Transverse colon (tissue), 4 donors: ENCODE results near the gene ACVR1C. TPM values are rescaled to one million over a fixed set of nuclear protein-coding genes. Genes with fewer than 3 reads are reported as not detected.
A peak's percentile ranks its signal among the peaks of the same experiment; 100 is the strongest.
"Not testable (repeated sequence)": the region's sequence is repeated elsewhere in the genome, so short reads cannot be mapped to it uniquely, and the experiment has no call there.

Source experiments
- DNase-seq: peaks from one replicate; pipeline ENCODE4 v3.0.0-alpha.2; 2019
- H3K27ac ChIP-seq, 4 donors: fragments of 200-600 bp; sonication (generic); 2 replicates each; pipeline ENCODE4 v1.5.1; 2016 to 2018; ENCODE audit warnings: inconsistent platforms in 4 of 4
- H3K27me3 ChIP-seq: fragments of 200-600 bp; sonication (generic); 2 replicates; pipeline ENCODE4 v1.5.1; 2017; ENCODE audit warnings: inconsistent platforms
- H3K36me3 ChIP-seq, 4 donors: fragments of 200-600 bp; sonication (generic); 2 replicates each; pipeline ENCODE4 v1.5.1; 2017 to 2019; ENCODE audit warnings: inconsistent platforms in 4 of 4
- H3K4me1 ChIP-seq, 4 donors: fragments of 200-600 bp; sonication (generic); 2 replicates each; pipeline ENCODE4 v1.5.1; 2017 to 2020; ENCODE audit warnings: inconsistent platforms in 4 of 4
- H3K4me3 ChIP-seq, 4 donors: fragments of 200-600 bp; sonication (generic); 1 replicate in 1 of 4; 2 replicates in 3 of 4; pipeline versions ENCODE4 v1.5.1 to v1.6.1; 2017 to 2019; ENCODE audit warnings: inconsistent platforms in 4 of 4
- H3K9me3 ChIP-seq, 2 donors: fragments of 200-600 bp; sonication (generic); 2 replicates each; pipeline ENCODE4 v1.5.1; 2017 to 2019; ENCODE audit warnings: inconsistent platforms in 2 of 2
- CTCF ChIP-seq, 5 experiments: fragments of 200-600 bp in 3 of 5; fragments of 450-650 bp in 2 of 5; sonication (generic) in 3 of 5; IDR thresholded peaks; 1 replicate in 2 of 5; 2 replicates in 3 of 5; pipeline ENCODE4 v1.5.1; 2016 to 2017; ENCODE audit warnings: antibody characterized with exemption in 5 of 5, inconsistent platforms in 3 of 5, mild to moderate bottlenecking in 2 of 5, moderate library complexity in 1 of 5
- EP300 ChIP-seq: sonication (generic); formaldehyde crosslinking; IDR thresholded peaks from one replicate; pipeline ENCODE4 v1.6.1; 2017; ENCODE audit warnings: antibody characterized with exemption, low read depth
- POLR2A ChIP-seq: fragments of 450-650 bp; IDR thresholded peaks from one replicate; pipeline ENCODE4 v1.6.1; 2016; ENCODE audit warnings: antibody characterized with exemption, mild to moderate bottlenecking, moderate library complexity
- POLR2AphosphoS5 ChIP-seq, 3 donors: sonication (generic); formaldehyde crosslinking; IDR thresholded peaks; one replicate each; pipeline ENCODE4 v1.6.1; 2016; ENCODE audit warnings: antibody characterized with exemption in 3 of 3
- WGBS, 2 donors: methylation state at CpG; one replicate each; pipeline ENCODE4 v1.1.5; 2018; ENCODE audit warnings: low coverage in 1 of 2; 5-methylcytosine and 5-hydroxymethylcytosine counted together
- in situ Hi-C, 4 donors: fragments of 200-750 bp; cut with MboI; loops; one replicate each; pipeline versions ENCODE4 v1.15.0 to v1.15.1; 2017; ENCODE audit warnings: low sequenced_read_pairs in 3 of 4, low pct_ligation_motif_present in 1 of 4, low pct_unique_long_range_greater_than_20kb in 1 of 4
- intact Hi-C: fragments of 100-400 bp; cut with DNase I; formaldehyde crosslinking; loops from one replicate; pipeline ENCODE4 v1.15.1; 2023; ENCODE audit warnings: low total_unique reads
- total RNA-seq, 4 donors: library from RNA; depleted of rRNA; stranded (reverse); fragments of >200 nt; gene quantifications; one replicate each; pipeline ENCODE4 v1.1.0, GENCODE V29; 2016

ACVR1C gene
- total RNA-seq, 4 donors from 2014 or later, result 8.2 to 13.7 (median 11.9) TPM

- Histone ChIP-seq H3K27me3 (no peaks in the 10 kb centered on the region), H3K9me3 (no peaks in the 10 kb centered on the region), H3K36me3 (no peaks in the 10 kb centered on the region), H3K4me3 (no peak overlapping the region), H3K27ac (no peak overlapping the region), H3K4me1 (no peaks in the 10 kb centered on the region)
- intact Hi-C loops (no loop called here), in situ Hi-C loops (no loop called here)
- TF ChIP-seq POLR2AphosphoS5 (IDR thresholded peaks at IDR 0.05), result no peak
- no peak for TF ChIP-seq EP300
- TF ChIP-seq CTCF (IDR thresholded peaks at IDR 0.05), result no peak
- TF ChIP-seq POLR2A, result no peak
- 94 to 95% methylated on average over 4 of the region's 4 CpGs for WGBS, 2 donors
- DNase-seq, result no peak
Observed at GRCh38 chr2:157528963-157529751, 99.5 kb downstream of the ACVR1C start.

- H3K27ac ChIP-seq, result no peak overlapping the region
- H3K27me3 ChIP-seq, result no peaks in the 10 kb centered on the region
- H3K9me3 ChIP-seq, result no peaks in the 10 kb centered on the region
- no peaks in the 10 kb centered on the region for H3K36me3 ChIP-seq
- 92 to 100% methylated on average over 1 to 2 of the region's 2 CpGs for WGBS, 2 donors
- TF ChIP-seq POLR2AphosphoS5 (IDR thresholded peaks at IDR 0.05), result no peak
- TF ChIP-seq EP300, result no peak
- no peak for TF ChIP-seq POLR2A
- no peak for TF ChIP-seq CTCF (IDR thresholded peaks at IDR 0.05)
- intact Hi-C loops (no loop called here), in situ Hi-C loops (no loop called here)
- H3K4me3 ChIP-seq, result no peak overlapping the region
- H3K4me1 ChIP-seq, result no peaks in the 10 kb centered on the region
- no peak for DNase-seq
Observed at GRCh38 chr2:157526070-157526469, 102.6 kb downstream of the ACVR1C start.

- in situ Hi-C loops (loop anchor here in 3 of 4 donors (25.0 kb wide), 1 partner anchor 239 kb away; no protein-coding TSS in a partner anchor), intact Hi-C loops (no loop called here)
- no peak for DNase-seq
- no peaks in the 10 kb centered on the region for H3K36me3 ChIP-seq
- H3K4me3 ChIP-seq, result no peak overlapping the region
- no peaks in the 10 kb centered on the region for H3K4me1 ChIP-seq
- H3K9me3 ChIP-seq, result no peaks in the 10 kb centered on the region
- TF ChIP-seq EP300 (no peak), POLR2AphosphoS5 (IDR thresholded peaks at IDR 0.05) (no peak)
- H3K27me3 ChIP-seq, result no peaks in the 10 kb centered on the region
- H3K27ac ChIP-seq, result no peak overlapping the region
- WGBS, 2 donors, result 77 to 84% methylated on average over 4 of the region's 4 CpGs
Observed at GRCh38 chr2:157523270-157524247, 105.1 kb downstream of the ACVR1C start.

- H3K27ac ChIP-seq, H3K4me3 ChIP-seq, H3K27me3 ChIP-seq, DNase-seq, H3K4me1 ChIP-seq, intact Hi-C loops, H3K9me3 ChIP-seq, H3K36me3 ChIP-seq: not testable (repeated sequence)
- in situ Hi-C loops, result loop anchor here in 3 of 4 donors (25.0 kb wide), 1 partner anchor 247 kb away; no protein-coding TSS in a partner anchor
- 80 to 98% methylated on average over 1 to 15 of the region's 15 CpGs for WGBS, 2 donors
Observed at GRCh38 chr2:157514966-157515365, 113.7 kb downstream of the ACVR1C start.

DNA sequence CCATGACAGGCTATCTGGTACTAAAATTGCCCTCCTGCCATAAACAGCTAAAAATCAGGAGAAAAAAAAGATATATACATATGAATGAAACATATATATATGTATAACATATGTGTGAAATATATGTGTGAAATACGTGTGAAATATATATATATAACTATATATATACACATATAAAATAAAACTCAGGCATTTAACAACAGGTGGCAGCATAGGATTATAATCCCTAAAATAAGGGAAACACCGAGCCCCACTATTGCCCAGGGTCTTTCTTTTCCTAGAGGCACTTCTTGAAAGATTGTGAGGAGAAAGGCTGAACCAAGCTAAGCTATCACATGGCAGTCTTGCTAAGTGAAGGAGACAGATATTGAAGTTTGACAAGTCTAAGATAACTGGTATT is 118.9 kb downstream of the ACVR1C start:
- DNase-seq, result no peak
- H3K27me3 ChIP-seq, result no peaks in the 10 kb centered on the region
- 54 to 56% methylated on average over 2 of the region's 2 CpGs for WGBS, 2 donors
- H3K4me3 ChIP-seq, result no peak overlapping the region
- intact Hi-C loops, result no loop called here
- peaks cover 0 to 10% (median 2%) of the 10 kb centered on the region in 4 donors for H3K4me1 ChIP-seq
- H3K27ac ChIP-seq, result no peak overlapping the region
- in situ Hi-C loops, result loop anchor here in 3 of 4 donors (25.0 kb wide), 1 partner anchor 253 kb away; no protein-coding TSS in a partner anchor
- peak in 1 of 5 experiments; percentile 6 for TF ChIP-seq CTCF (IDR thresholded peaks at IDR 0.05)
- TF ChIP-seq POLR2AphosphoS5 (IDR thresholded peaks at IDR 0.05), result no peak
- peaks cover 0 to 3% of the 10 kb centered on the region in 2 donors for H3K9me3 ChIP-seq
- no peaks in the 10 kb centered on the region for H3K36me3 ChIP-seq
